Peyer's patch (tissue), 4 donors: ENCODE data around the gene SPACA5. TPM values are rescaled to one million over a fixed set of nuclear protein-coding genes. Genes with fewer than 3 reads are reported as not detected.
"Not testable (repeated sequence)": the region's sequence is repeated elsewhere in the genome, so short reads cannot be mapped to it uniquely, and the experiment has no call there.

Source experiments
- DNase-seq, 3 donors: peaks; one replicate each; pipeline ENCODE4 v3.0.0-alpha.2; 2017 to 2019
- H3K27ac ChIP-seq, 4 donors: fragments of 200-600 bp; sonication (generic); one replicate each; pipeline ENCODE4 v1.5.1; 2016 to 2019
- H3K27me3 ChIP-seq, 2 donors: fragments of 200-600 bp; sonication (generic); one replicate each; pipeline ENCODE4 v1.5.1; 2019
- H3K36me3 ChIP-seq, 3 donors: fragments of 200-600 bp; sonication (generic); one replicate each; pipeline ENCODE4 v1.5.1; 2016 to 2019
- H3K4me1 ChIP-seq, 4 donors: fragments of 200-600 bp; sonication (generic); one replicate each; pipeline ENCODE4 v1.5.1; 2016 to 2019
- H3K4me3 ChIP-seq, 4 donors: fragments of 200-600 bp; sonication (generic); 1 replicate in 3 of 4; 2 replicates in 1 of 4; pipeline ENCODE4 v1.5.1; 2016 to 2019; ENCODE audit warnings: mild to moderate bottlenecking in 1 of 4
- H3K9me3 ChIP-seq, 4 donors: fragments of 200-600 bp; sonication (generic); one replicate each; pipeline ENCODE4 v1.5.1; 2016 to 2019; ENCODE audit warnings: mild to moderate bottlenecking in 1 of 4
- POLR2A ChIP-seq, 2 donors: fragments of 450-650 bp; IDR thresholded peaks; one replicate each; pipeline ENCODE4 v1.5.1; 2017; ENCODE audit warnings: antibody characterized with exemption in 2 of 2, mild to moderate bottlenecking in 2 of 2, moderate library complexity in 2 of 2
- total RNA-seq, 4 donors: library from RNA; depleted of rRNA; stranded (reverse); fragments of >200 nt; gene quantifications; one replicate each; pipeline ENCODE4 v1.1.0, GENCODE V29; 2016
- TF ChIP-seq, protein P1 (sequence below), 6 experiments: fragments of 450-650 bp in 4 of 6; fragments of 200-600 bp in 2 of 6; sonication (generic) in 1 of 6; IDR thresholded peaks; one replicate each; pipeline ENCODE4 v1.5.1; 2017 to 2019; ENCODE audit warnings: antibody characterized with exemption in 6 of 6, mild to moderate bottlenecking in 3 of 6, moderate library complexity in 1 of 6

Gene SPACA5
- total RNA-seq, 4 donors from 2014 or later = not detected

DNA sequence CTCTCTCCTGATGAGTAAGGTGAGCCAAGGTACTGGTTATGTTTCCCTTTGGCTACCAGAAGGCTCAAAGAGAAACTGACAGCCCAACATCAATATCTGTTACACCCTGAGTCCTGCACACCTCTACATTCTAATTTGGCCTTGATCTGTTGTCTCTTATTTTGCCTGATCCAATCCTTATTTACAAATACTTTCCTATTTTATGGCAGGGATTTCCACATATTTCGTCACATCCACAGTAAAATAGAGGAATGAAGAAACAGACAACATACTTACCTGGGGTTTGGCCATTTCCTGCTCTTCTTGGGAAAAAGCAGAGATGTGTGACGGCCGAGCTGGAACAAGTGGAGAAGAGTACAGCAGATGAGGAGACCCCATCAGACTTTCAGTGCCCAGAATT is 4.5 kb upstream of the SPACA5 start:
- H3K4me3 ChIP-seq = no peak overlapping the region
- TF ChIP-seq POLR2A (IDR thresholded peaks at IDR 0.05) = no peak
- TF ChIP-seq, protein P1, sequence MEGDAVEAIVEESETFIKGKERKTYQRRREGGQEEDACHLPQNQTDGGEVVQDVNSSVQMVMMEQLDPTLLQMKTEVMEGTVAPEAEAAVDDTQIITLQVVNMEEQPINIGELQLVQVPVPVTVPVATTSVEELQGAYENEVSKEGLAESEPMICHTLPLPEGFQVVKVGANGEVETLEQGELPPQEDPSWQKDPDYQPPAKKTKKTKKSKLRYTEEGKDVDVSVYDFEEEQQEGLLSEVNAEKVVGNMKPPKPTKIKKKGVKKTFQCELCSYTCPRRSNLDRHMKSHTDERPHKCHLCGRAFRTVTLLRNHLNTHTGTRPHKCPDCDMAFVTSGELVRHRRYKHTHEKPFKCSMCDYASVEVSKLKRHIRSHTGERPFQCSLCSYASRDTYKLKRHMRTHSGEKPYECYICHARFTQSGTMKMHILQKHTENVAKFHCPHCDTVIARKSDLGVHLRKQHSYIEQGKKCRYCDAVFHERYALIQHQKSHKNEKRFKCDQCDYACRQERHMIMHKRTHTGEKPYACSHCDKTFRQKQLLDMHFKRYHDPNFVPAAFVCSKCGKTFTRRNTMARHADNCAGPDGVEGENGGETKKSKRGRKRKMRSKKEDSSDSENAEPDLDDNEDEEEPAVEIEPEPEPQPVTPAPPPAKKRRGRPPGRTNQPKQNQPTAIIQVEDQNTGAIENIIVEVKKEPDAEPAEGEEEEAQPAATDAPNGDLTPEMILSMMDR (IDR thresholded peaks at IDR 0.05) = no peak
- no peak overlapping the region for H3K27ac ChIP-seq

GRCh38 chrX:48002929-48003328 is 3.9 kb upstream of the SPACA5 start:
- no peaks in the 10 kb centered on the region for H3K27me3 ChIP-seq
- no peak for DNase-seq
- TF ChIP-seq, protein P1 (IDR thresholded peaks at IDR 0.05) = no peak
- no peak for TF ChIP-seq POLR2A (IDR thresholded peaks at IDR 0.05)
- peak overlapping the region; percentile 38 to 60 (median 46) for H3K4me3 ChIP-seq
- H3K27ac ChIP-seq = peak overlapping the region in 1 of 4 donors; percentile 72
- no peaks in the 10 kb centered on the region for H3K36me3 ChIP-seq
- no peaks in the 10 kb centered on the region for H3K9me3 ChIP-seq
- no peaks in the 10 kb centered on the region for H3K4me1 ChIP-seq

More for the DNA sequence above, 4.5 kb upstream of the SPACA5 start:
- H3K9me3 ChIP-seq = no peaks in the 10 kb centered on the region
- no peaks in the 10 kb centered on the region for H3K27me3 ChIP-seq
- no peaks in the 10 kb centered on the region for H3K4me1 ChIP-seq
- DNase-seq = no peak
- H3K36me3 ChIP-seq = no peaks in the 10 kb centered on the region

GRCh38 chrX:48003367-48003757 is 3.4 kb upstream of the SPACA5 start:
- no peaks in the 10 kb centered on the region for H3K9me3 ChIP-seq
- no peaks in the 10 kb centered on the region for H3K36me3 ChIP-seq
- no peak for TF ChIP-seq POLR2A (IDR thresholded peaks at IDR 0.05)
- TF ChIP-seq, protein P1 (IDR thresholded peaks at IDR 0.05) = no peak
- DNase-seq = peak in 2 of 3 donors; percentile 39 to 53
- no peaks in the 10 kb centered on the region for H3K27me3 ChIP-seq
- H3K4me3 ChIP-seq = peak overlapping the region; percentile 38 to 60 (median 46)
- peak overlapping the region; percentile 48 to 72 (median 60) for H3K27ac ChIP-seq
- no peaks in the 10 kb centered on the region for H3K4me1 ChIP-seq

DNA sequence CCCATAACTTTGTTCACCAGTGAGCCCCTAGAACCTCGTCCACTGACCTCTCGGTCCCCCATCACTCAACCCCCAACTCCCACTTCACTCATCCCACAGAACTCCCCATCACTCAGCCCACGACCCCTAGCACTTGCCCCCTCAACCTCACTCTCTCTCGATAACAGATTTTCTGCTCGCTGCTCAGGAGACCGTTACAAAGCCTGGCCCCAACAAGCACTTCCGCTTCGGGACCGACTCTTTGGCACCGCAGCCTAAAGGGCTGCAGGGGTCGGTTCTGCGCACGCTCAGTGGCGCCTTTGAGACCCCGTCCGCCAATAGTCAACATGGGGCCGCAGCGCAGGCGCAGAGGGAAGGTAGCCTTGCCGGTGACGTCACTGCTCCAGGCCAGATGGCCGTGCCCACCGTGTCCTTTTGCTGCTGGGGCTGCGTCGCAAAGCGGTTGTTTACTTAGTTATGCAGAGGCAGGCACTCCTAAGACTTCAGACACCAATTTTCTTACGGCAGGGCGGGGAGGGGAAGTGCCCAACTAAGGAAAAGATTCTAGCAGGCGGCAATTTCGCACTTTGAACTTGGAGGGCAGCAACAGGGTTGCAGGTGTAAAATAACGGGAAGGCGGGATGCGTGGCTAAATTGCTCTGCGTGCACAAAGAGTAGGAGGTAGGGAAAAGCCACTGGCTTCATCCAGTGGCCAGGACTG is 2.9 kb upstream of the SPACA5 start, which contains the start of gene ZNF182:
Gene ZNF182, minus strand, starts transcription at position 232 of the 700 bp plus-strand sequence. CDS start 1,380 bp downstream, outside the sequence.
- TF ChIP-seq POLR2A (IDR thresholded peaks at IDR 0.05) = peak; percentile 25 to 32
- TF ChIP-seq, protein P1 (IDR thresholded peaks at IDR 0.05) = no peak
- Histone ChIP-seq H3K27me3 (no peaks in the 10 kb centered on the region), H3K36me3 (no peaks in the 10 kb centered on the region), H3K4me3 (peak within 1 kb of the TSS; percentile 38 to 60 (median 46)), H3K9me3 (no peaks in the 10 kb centered on the region), H3K27ac (peak within 1 kb of the TSS; percentile 48 to 72 (median 60)), H3K4me1 (no peaks in the 10 kb centered on the region)
- DNase-seq = peak; percentile 85 to 97 (median 91)

DNA sequence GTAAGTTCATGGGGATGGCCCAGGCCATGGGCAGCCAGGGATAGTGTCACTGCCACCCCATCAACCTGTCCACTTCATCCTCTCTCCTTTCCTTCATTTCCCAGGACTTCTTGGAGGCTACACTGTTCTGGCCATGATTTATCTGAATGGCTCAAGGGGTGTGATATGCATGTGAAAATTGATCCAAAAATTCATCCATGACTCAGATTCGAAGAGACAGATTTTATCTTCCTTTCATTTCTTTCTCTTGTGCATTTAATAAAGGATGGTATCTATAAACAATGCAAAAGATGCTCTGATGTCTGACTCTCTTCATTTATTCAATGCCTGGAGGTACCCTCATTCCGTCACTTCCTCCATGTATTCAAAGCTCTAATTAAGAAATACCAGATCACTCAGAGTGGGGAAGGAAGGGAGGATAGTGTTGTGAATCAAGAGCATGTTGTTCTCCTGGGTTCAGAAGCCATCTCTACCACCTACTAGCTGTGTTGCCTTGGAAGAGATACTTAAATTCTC is 2.7 kb downstream of the SPACA5 start:
- not testable (repeated sequence) for H3K9me3 ChIP-seq, H3K4me3 ChIP-seq, H3K4me1 ChIP-seq

GRCh38 chrX:48016583-48017310 is 10.0 kb downstream of the SPACA5 start:
- H3K27me3 ChIP-seq, H3K4me3 ChIP-seq, H3K27ac ChIP-seq, DNase-seq, H3K9me3 ChIP-seq, H3K4me1 ChIP-seq, H3K36me3 ChIP-seq: not testable (repeated sequence)

More for the DNA sequence above, 2.7 kb downstream of the SPACA5 start:
- not testable (repeated sequence) for H3K36me3 ChIP-seq, DNase-seq, H3K27me3 ChIP-seq, H3K27ac ChIP-seq

GRCh38 chrX:48019892-48020291 is 13.1 kb downstream of the SPACA5 start:
- not testable (repeated sequence) for H3K9me3 ChIP-seq, DNase-seq, H3K27ac ChIP-seq, H3K27me3 ChIP-seq, H3K36me3 ChIP-seq, H3K4me3 ChIP-seq, H3K4me1 ChIP-seq

GRCh38 chrX:48020472-48020871 is 13.7 kb downstream of the SPACA5 start:
- Histone ChIP-seq H3K4me3 (peak overlapping the region; percentile 37 to 66 (median 48)), H3K27ac (peak overlapping the region in 3 of 4 donors; percentile 73 to 82 (median 78))
- not testable (repeated sequence) for H3K4me1 ChIP-seq

More at GRCh38 chrX:48020472-48020871, 13.7 kb downstream of the SPACA5 start:
- not testable (repeated sequence) for DNase-seq, H3K9me3 ChIP-seq, H3K36me3 ChIP-seq, H3K27me3 ChIP-seq
